G401.6 (cell line): ENCODE measurements around the gene CADM1.

ENCODE experiments used
- FAIRE-seq: peaks from 2 replicates; lab custom pipeline; 2012; peaks lifted over from hg19 to GRCh38; lab: Jason Lieb, UNC

The CADM1 gene

GRCh38 chr11:115515647-115516395 is 11.6 kb upstream of the CADM1 start:
- no peak for FAIRE-seq

- FAIRE-seq: no peak
Observed at GRCh38 chr11:115506954-115507675, 2.9 kb upstream of the CADM1 start.

- no peak for FAIRE-seq
Observed at GRCh38 chr11:115505175-115505574, 960 bp upstream of the CADM1 start.

GRCh38 chr11:115503886-115504275 is 334 bp downstream of the CADM1 start:
- FAIRE-seq: no peak

GRCh38 chr11:115503083-115503885 is 931 bp downstream of the CADM1 start:
- FAIRE-seq: no peak

- no peak for FAIRE-seq
Observed at GRCh38 chr11:115502636-115503082, 1.6 kb downstream of the CADM1 start.

- no peak for FAIRE-seq
Observed at GRCh38 chr11:115501893-115502589, 2.2 kb downstream of the CADM1 start.

- no peak for FAIRE-seq
Observed at GRCh38 chr11:115501502-115501892, 2.7 kb downstream of the CADM1 start.

GRCh38 chr11:115500547-115501501 is 3.4 kb downstream of the CADM1 start:
- FAIRE-seq: no peak

- no peak for FAIRE-seq
Observed at GRCh38 chr11:115499891-115500290, 4.3 kb downstream of the CADM1 start.

- FAIRE-seq: no peak
Observed at GRCh38 chr11:115499241-115499799, 4.9 kb downstream of the CADM1 start.

GRCh38 chr11:115498354-115498753 is 5.9 kb downstream of the CADM1 start:
- FAIRE-seq: no peak

- no peak for FAIRE-seq
Observed at GRCh38 chr11:115497303-115497702, 6.9 kb downstream of the CADM1 start.

GRCh38 chr11:115496892-115497291 is 7.3 kb downstream of the CADM1 start:
- FAIRE-seq: no peak

- no peak for FAIRE-seq
Observed at GRCh38 chr11:115493905-115494304, 10.3 kb downstream of the CADM1 start.

GRCh38 chr11:115493488-115493887 is 10.7 kb downstream of the CADM1 start:
- FAIRE-seq: no peak

GRCh38 chr11:115489466-115489865 is 14.7 kb downstream of the CADM1 start:
- FAIRE-seq: no peak

- no peak for FAIRE-seq
Observed at GRCh38 chr11:115488945-115489344, 15.3 kb downstream of the CADM1 start.

GRCh38 chr11:115481528-115481927 is 22.7 kb downstream of the CADM1 start:
- FAIRE-seq: no peak

- FAIRE-seq: no peak
Observed at GRCh38 chr11:115480611-115481010, 23.6 kb downstream of the CADM1 start.

- no peak for FAIRE-seq
Observed at GRCh38 chr11:115477410-115477809, 26.8 kb downstream of the CADM1 start.
